Smooth muscle cell of the coronary artery (primary cell): ENCODE data around the gene PLAA. TPM values are rescaled to one million over a fixed set of nuclear protein-coding genes. Genes with fewer than 3 reads are reported as not detected.

Source experiments
- total RNA-seq: library from RNA; depleted of rRNA; stranded (reverse); fragments of >200 nt; gene quantifications from 2 replicates; pipeline ENCODE4 v1.2.3, GENCODE V29; 2014; ENCODE audit warnings: low replicate concordance

The PLAA gene
- total RNA-seq = 37.6 and 37.8 TPM in 2 replicates

GRCh38 chr9:26946753-26947727 lies at the start of gene PLAA:
Gene PLAA, minus strand, starts transcription at chr9:26947242. Its CDS starts 197 bp downstream, at chr9:26947045.

GRCh38 chr9:26955921-26956859 lies 9.1 kb upstream of the PLAA start, which contains the start of gene IFT74:
Gene IFT74, plus strand, starts transcription at chr9:26956412. Its CDS starts 5,556 bp downstream, at chr9:26961968.

GRCh38 chr9:26892251-26893029 lies 54.6 kb downstream of the PLAA start, which contains the start of gene CAAP1:
Gene CAAP1, minus strand, starts transcription at chr9:26892802. Its CDS starts 87 bp downstream, at chr9:26892715.

Other genes with a start within 250 kb of the PLAA start
- gene CAAP1, start 54.4 kb downstream of the PLAA start, total RNA-seq = 12.6 and 15.9 TPM in 2 replicates
- 10.4 and 17.9 TPM in 2 replicates for gene IFT74, start 9.2 kb upstream of the PLAA start, total RNA-seq
- gene LRRC19, start 58.4 kb upstream of the PLAA start, total RNA-seq = not detected in 2 replicates
- 0.23 and 29.1 TPM in 2 replicates for gene TEK, start 162.0 kb upstream of the PLAA start, total RNA-seq